HG03095 (cell line): ENCODE measurements around the gene ZDHHC16.
"Not testable (repeated sequence)": the region's sequence is repeated elsewhere in the genome, so short reads cannot be mapped to it uniquely, and the experiment has no call there.

Source experiments
- ATAC-seq: cut with Tn5 transposase; IDR thresholded peaks from one replicate; pipeline ENCODE4 v1.9.1; 2021; ENCODE audit warnings: moderate library complexity; ENCODE audit not compliant: unreplicated experiment

ZDHHC16 gene

DNA sequence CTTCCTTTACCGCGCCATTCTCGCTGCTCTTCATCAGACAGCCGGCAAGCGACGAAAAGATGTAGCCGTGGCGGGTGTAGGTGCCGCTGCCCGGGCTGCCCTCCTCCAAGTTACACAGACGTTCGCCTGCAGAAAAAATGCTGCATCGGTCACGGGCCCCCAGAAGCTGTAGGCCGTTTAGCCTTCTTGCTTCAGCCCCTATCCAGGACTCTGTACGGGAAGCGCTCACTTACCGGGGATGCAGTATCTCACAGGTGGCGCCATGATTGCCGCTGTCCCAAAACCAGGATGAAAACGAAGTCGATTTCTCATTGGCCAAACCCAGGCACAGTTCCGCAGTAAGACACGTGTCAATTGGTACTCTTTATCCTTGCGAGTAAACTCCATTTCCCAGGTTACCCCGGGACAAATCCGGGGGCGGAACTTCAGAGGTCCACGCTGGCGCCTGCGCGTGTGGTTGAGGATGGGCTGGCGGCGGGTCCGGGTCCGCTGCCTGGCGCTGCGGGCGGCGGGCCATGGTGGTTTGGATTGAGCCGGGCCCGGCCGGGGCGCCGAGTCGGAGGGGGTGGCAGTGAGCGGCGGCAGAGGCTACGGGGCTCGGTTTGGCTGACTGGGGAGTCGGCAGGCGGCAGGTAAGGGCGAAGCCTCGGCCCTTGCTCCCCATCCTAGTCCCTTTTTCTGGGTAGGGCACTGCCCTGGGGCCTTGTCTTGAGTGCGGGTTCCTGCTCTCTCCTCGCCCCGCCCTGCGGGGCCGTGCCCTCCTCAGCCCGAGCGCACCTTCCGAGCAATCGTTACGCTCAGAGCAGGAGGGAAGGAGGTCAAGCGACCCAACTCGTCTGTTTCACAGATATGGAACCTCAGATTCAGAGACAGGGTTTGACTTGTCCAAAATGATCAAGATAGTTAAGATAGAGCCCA lies at the start of gene ZDHHC16, which contains the start of gene EXOSC1:
Gene ZDHHC16, plus strand, starts transcription at position 454 of the 918 bp plus-strand sequence. CDS start 5,501 bp downstream, outside the sequence.
Gene EXOSC1, minus strand, starts transcription at position 285 of the 918 bp plus-strand sequence. Its CDS starts 21 bp downstream, at position 264.
- peak; percentile 97 for ATAC-seq

DNA sequence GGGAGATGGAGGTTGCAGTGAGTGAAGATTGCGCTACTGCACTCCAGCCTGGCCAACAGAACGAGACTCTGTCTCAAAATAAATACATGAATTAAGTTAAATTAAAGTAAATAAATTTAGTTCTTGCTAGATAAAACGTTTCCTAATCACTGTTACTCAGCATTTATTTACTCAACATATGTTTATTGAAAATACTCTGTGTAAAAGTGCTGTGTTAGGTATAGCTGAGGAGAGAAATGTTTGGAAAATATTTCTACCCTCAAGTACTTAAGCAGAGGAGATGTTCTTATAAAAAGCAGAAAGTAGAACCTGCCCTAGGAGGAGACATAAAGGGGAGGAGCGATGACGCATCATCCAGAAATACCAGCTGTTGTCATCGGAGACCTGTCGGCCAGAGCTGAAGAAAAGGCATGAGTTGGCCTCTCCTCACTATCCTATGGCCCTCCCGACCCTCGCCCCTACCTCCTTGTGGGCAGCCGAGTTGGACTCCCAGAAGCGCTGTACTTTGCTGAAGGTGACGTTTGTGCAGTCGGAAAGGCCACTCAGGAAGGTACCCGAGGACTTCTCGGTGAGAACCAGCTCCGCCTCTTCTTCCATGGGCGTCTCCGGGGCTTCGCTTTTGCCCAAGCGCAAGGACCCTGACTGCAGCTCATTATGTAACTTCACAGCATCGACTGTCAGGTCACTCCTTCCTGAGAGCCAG lies 46.0 kb upstream of the ZDHHC16 start:
- ATAC-seq, result no peak

DNA sequence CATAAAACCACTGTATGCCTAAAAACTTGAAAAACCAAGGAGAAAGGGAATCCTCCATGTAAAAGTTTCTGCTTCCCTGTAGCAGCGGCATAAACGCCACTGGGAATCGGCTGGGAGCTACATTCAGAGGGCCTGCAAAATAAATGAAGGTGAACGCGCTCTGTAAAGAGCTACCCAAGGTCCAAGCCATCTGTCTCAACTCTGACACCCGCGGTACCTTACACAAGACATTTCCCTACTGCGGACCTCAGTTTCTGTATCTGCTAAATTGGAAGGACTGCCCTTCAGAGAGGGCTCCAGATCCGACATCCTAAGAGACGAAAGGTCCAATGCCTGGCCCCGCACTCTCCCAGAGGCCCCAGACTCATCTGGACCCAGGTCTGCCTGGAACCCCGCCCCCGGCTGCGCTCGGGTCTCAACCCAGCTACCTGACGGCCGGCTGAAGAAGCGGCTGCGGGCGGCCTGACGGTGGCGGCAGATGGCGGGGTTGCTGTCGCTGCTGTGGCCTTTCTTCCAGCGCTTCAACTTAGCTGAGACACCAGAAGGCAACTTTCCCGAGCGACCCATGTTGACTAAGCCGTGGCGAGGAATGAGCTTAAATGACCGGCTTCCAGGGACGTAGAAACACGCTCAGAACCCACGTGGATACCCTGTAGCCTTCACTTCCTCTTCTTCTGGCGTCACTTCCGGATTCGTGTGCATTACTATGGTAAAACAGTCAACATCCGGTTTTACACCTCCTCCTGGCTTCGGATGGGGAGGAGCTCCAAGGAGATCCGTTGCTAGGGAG lies 45.1 kb upstream of the ZDHHC16 start, which contains the start of gene RRP12:
Gene RRP12, minus strand, starts transcription at position 676 of the 790 bp plus-strand sequence. Its CDS starts 109 bp downstream, at position 567.
- peak; percentile 96 for ATAC-seq

- no peak for ATAC-seq
Measured at GRCh38 chr10:97401455-97401919, 44.5 kb upstream of the ZDHHC16 start.

- no peak for ATAC-seq
Measured at GRCh38 chr10:97404044-97404443, 41.9 kb upstream of the ZDHHC16 start.

DNA sequence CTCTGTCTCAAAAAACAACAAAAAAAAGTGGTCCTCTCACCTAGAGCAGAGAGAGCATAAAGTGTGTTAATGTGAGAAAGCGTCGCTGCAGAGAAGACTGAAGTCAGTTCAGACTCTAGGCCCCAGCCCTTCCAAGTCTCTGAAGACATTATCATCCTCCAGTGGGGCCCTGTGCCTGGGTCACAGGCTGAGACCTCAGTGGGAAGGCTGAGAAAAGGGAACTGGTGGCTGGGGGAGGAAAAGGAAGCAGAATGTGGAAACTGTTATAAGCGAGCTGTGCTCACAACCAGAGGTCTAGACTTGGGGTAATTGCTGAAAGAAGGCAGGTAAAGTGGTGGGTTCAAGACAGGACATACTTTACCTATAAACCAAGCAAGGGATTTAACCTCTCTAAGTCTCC lies 39.9 kb upstream of the ZDHHC16 start:
- ATAC-seq, result no peak

GRCh38 chr10:97406483-97406882 lies 39.5 kb upstream of the ZDHHC16 start:
- ATAC-seq, result not testable (repeated sequence)

DNA sequence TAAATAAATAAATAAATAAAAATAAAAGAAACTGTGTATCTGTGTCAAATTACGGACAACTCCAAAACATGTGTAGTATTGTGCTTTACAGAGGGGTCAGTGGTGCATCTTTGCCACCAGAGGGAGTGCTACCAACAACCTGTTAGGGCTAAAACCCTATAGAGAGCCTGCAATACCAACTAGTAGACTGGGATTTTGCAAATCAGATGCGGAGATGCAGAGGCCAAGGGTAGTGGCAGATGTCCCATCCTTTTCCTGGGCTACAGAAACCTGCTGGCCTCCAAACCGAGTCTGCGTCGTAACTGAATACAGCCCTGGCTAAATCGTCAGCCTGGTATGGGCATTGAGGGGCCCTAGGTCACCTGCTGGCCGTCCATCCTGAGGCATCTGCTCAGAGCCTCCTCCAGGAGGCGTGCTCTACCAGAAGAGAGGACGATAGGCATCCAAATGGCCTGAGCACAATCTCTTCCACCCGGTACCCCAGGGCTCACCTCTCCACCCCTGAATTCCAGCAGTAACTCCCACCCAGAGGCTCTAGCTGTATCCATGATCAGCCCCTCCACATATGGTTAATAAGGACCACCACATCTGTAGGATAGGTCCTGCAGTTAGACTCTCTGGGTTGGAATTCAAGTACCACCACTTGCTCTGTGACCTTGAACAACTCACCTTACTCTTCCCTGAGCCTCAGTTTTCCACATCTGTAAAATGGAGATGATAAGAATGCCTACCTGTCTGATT lies 38.6 kb upstream of the ZDHHC16 start:
- peak; percentile 88 for ATAC-seq

DNA sequence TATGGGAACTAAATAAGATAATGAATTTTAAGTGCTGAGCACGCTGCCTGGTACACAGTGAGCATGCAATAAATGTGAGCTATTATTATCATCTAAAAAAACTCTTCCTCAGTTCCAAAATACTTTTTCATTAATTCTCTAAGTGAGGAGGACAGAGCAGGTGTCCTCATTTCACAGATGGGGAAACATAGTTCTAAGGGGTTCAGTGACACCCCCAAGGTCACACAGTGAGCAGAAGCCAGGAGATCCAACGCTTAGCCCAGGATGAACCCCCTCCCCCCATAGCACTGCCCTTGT lies 38.1 kb upstream of the ZDHHC16 start:
- no peak for ATAC-seq

DNA sequence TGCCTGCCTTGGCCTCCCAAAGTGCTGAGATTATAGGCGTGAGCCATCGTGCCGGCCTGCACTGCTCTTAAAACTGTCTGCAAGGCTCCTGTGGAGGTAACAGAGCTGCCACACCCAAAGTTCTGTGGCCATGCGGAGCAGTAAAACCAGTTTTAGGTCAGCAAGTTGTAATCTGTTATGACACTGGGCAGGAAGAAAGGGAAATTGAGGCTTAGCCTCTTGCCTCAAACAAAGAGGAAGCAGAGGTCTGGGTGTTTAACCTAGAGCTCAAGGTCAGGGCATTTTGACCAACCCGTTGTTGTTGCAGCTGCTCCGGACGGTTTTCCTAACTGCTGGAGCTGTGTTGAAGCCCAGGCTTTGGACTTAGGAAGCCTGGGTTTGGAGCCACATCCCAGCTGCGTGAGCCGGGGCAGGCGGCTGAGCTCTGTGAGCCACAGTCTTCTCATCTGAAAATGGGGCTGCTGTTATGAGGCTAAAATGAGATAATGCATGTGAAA lies 37.4 kb upstream of the ZDHHC16 start:
- ATAC-seq, result no peak

DNA sequence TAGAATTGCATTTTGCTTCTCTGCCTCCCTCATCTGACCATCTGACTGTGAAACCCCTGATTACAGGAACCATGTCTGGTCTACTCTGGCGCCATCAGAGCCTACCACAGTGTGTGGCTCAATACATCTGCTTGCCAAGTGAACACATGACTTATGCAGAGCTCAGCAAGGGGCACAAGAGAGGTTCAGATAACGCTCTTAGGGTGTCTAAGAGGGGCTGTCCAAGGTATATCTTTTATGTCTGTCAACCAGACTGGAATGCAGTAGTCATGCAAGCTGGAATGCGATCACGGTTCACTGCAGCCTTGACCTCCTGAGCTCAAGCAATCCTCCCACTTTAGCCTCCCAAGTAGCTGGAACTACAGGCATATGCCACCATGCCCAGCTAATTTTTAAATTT lies 34.6 kb upstream of the ZDHHC16 start:
- no peak for ATAC-seq

DNA sequence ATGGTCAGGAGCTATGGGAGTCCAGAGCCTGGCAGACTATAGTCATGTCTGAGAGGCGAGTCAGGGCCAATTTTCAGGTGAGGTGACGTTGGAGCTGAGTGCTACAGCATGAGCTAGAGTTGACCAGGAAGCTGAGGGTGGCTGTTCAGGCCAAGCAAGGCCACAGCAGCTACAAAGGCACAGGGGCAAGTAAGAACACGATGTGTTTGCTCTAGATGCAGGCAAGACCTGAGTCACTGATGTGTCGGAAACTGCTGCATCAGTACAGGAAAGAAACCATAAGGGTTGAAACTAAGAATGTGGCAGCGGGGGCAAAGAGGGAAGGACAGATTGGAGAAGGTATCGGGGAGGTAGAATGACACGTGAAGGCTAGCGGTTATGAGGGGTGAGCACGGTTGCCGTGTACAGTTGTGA lies 33.1 kb upstream of the ZDHHC16 start:
- ATAC-seq, result no peak

- no peak for ATAC-seq
Measured at GRCh38 chr10:97416565-97416964, 29.4 kb upstream of the ZDHHC16 start.

GRCh38 chr10:97423757-97424098 lies 22.2 kb upstream of the ZDHHC16 start:
- not testable (repeated sequence) for ATAC-seq

DNA sequence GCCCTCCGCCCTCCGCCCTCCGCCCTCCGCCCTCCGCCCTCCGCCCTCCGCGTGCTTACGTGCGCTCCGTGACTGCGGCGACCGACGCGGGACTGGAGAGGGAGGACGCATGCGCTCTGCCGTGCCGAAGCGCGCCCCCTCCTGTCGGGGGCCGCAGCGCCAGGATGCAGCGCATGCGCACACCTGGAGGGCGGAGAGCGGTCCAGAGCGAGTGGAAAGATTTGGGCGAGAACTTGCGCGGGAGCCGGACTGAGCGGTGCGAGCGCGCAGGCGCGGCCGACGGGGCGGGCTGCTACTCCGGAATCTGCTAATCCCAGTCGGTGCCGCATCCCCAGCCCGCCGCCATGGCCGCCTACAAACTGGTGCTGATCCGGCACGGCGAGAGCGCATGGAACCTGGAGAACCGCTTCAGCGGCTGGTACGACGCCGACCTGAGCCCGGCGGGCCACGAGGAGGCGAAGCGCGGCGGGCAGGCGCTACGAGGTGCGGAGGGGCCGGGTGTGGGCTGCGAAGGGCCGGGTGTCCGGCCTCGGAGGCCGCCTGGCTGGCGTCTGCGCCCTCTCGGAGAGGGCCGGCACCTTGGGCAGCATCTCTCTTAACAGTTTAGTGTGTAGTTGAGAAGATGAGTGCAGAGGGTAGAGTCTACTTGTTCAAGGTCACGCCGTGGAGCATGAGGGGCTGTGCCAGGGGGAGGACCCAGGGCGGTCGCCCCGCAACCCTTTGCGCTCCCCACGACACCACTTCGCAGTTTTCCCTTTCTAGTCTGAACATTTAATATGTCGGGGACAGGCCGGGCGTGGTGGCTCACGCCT lies 19.8 kb upstream of the ZDHHC16 start, which contains the start of gene PGAM1:
Gene PGAM1, plus strand, starts transcription at position 228 of the 812 bp plus-strand sequence. Its CDS starts 117 bp downstream, at position 345.
- ATAC-seq, result peak; percentile 77

DNA sequence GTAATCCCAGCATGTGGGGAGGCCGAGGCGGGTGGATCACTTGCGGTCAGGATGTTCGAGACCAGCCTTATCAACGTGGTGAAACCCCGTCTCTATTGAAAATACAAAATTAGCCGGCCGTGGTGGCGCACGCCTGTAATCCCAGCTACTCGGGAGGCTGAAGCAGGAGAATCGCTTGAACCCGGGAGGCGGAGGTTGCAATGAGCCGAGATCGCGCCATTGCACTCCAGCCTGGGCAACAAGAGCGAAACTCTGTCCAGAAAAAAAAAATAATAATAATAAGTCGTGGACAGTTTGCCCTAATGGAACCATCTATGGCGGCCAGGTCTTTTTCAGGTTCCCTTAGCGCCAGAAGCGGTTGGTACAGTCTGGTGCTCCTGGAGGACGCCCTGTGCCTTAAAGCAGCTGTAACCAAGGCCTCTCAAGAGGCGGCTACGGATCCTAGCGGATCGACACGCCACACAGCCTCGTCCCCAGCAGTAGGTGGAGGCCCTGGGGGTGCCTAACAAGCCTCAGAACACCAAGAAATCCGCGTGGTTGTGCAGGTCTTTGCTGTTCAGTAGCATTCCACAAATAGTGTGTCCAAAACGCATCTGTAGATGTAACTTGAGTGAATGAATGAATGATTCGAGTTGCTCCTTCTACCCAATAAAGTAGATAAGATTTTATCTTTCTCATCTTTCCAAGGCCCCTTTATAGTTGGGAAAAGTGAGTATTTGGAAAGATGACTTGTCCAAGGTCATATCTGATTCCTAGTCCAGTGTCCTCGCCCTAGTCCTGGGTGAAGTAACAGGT lies 19.0 kb upstream of the ZDHHC16 start:
- no peak for ATAC-seq

DNA sequence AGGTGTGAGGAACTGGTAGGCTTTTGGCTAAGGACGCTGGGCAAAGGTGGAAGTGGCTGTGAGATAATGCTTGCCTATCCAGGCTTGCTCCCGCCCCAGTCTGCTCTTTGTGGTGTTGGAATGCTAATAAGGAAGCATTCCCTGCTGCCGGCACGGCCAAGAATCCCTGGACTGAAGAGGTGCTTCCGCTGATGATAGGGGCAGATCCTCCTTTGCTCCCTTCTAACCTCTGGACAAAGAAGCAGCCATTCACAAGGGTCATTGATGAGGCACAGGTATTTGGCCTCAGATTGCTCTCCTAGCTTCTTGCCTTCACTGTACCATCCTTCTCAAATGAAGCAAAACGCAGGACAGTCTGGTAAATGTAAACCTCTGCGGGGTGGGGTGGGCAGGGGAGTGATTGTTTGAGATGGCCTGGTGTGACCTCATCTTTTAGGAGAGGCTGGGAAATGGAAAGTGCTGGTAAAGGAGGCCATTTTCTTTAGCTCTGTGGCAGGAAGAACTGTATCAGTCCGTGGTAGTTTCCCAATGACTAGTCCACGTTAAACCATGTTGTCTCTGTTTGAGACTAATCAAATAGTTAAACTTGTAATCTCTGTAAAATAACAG lies 18.3 kb upstream of the ZDHHC16 start:
- no peak for ATAC-seq

DNA sequence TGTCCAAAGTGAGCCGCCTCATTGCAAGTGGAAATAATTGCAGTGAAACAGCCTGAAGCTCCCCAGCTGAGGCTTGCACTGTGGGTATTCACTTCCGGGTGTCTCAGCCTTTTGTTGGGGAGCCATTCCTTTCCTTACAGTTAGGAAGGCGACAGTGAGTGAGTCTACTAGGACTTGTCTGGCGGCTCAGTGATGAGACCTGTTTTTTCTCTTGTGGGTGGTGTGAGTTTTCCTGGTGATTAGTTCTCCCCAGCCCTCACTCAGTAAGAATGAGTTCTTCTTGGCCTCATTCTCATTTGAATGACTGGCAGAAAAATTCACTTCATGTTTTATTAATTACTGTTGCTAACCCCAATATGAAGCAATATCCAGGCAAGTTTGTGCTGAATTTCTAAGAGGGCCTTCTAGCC lies 17.4 kb upstream of the ZDHHC16 start:
- no peak for ATAC-seq
